Measurements from ENCODE around the gene MYO15A.

- TF ChIP-seq CTCF (IDR thresholded peaks at IDR 0.05): no peak
- no peak for TF ChIP-seq ZFX (IDR thresholded peaks at IDR 0.05; ENCODE audit: borderline replicate concordance)
These were observed 11.4 kb downstream of the MYO15A start for GRCh38 chr17:18119938-18120337.

All from 22Rv1 (cell line).